GM10266 (cell line): ENCODE results near the gene AKNAD1.

Experiments
- DNase-seq: peaks from one replicate; pipeline ENCODE4 v3.0.0; 2012; ENCODE audit errors: extremely low spot score
- TF ChIP-seq, protein P1 (sequence below): IDR thresholded peaks from 2 replicates; pipeline ENCODE4 v1.5.1; 2012; ENCODE audit warnings: mild to moderate bottlenecking, low read depth; ENCODE audit not compliant: control insufficient read depth, insufficient read depth; ENCODE audit errors: missing control alignments

AKNAD1 gene

DNA sequence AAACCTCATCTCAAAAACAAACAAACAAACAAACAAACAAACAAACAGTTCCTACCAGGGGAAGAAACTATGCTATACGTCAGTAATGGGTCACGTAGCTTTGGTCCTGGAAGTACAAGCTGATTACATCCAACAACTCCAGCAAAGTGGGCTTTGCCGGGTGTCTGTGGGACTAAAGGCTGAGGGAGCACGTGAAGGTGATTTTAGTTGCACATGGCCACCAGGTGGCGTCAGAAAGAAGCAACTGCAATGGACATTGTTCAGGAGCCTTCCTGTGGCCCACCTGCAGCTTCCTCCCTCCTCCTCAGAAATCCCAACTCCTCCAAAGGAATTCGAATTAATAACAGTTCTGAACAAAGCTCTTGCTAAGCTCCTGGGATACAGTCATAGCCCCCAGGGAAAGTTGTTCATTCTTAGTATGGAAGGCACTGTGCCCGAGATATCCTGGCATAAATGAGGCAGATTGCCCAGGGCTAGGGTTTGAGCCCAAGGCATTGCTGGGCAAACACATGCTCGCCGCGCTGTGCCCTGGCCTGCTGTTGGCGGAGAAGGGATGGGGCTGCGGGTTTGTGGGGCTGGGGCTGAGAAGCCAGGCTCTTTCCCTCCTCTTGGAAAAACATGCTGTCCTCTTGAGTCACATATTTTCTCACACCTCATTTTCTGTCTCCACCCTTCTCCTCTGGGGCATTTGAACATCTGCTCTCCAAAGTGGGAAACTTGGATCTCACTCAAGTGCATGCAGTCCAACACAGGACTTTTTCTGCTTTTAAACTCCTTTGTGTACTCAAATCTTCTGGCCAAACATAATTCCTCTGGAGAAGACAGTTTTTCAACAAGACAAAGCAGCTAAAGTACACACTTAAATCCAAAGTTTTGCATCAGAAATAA is 28.6 kb downstream of the AKNAD1 start:
- TF ChIP-seq, protein P1, sequence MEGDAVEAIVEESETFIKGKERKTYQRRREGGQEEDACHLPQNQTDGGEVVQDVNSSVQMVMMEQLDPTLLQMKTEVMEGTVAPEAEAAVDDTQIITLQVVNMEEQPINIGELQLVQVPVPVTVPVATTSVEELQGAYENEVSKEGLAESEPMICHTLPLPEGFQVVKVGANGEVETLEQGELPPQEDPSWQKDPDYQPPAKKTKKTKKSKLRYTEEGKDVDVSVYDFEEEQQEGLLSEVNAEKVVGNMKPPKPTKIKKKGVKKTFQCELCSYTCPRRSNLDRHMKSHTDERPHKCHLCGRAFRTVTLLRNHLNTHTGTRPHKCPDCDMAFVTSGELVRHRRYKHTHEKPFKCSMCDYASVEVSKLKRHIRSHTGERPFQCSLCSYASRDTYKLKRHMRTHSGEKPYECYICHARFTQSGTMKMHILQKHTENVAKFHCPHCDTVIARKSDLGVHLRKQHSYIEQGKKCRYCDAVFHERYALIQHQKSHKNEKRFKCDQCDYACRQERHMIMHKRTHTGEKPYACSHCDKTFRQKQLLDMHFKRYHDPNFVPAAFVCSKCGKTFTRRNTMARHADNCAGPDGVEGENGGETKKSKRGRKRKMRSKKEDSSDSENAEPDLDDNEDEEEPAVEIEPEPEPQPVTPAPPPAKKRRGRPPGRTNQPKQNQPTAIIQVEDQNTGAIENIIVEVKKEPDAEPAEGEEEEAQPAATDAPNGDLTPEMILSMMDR: peak; percentile 81
- DNase-seq: peak; percentile 76

DNA sequence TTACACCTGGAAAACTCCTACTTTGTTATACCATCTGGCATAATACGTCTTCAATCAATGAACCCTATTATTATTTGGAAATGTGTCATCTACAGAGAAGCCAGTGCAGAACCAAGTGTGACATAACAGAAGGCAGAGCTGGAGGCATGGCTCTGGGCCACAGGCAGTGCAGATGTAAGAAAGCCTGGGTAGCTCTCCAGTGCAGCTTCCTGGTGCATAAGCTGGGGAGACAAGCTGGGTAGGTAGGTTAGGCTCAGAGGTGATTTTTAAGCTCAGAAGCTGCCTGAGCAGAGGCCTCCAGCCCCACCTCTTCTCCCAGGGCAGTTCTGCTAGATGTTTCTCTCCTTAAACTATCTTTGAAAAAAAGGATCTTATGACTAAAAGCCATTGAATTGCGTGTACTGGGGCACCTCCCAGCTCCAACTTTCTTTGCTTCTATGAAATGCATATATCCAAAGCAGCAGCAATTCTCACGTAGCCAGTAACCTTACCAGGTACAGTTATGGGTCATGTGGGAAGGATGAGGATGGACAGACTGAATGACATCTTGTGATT is 30.7 kb downstream of the AKNAD1 start:
- DNase-seq: no peak
- TF ChIP-seq, protein P1: no peak

DNA sequence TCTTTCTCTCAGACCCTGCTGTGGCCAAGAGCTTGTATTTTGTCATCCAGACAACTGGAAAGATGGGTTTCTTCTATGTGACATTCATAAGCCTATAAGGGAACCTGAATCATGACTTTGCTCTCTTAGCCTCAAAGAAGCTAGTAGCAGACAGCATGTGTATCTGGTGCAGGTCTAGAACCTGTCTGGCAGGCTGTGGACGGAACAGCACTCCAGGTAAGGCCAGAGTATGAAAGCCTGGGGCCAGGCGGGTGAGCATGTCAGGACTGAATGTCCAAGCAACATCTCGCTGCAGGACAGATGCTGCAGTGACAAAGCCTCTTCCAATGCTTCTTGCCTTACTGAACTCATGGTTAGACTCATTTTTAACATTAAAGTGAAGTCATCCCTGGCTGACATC is 32.8 kb downstream of the AKNAD1 start:
- DNase-seq: no peak
- TF ChIP-seq, protein P1: no peak

DNA sequence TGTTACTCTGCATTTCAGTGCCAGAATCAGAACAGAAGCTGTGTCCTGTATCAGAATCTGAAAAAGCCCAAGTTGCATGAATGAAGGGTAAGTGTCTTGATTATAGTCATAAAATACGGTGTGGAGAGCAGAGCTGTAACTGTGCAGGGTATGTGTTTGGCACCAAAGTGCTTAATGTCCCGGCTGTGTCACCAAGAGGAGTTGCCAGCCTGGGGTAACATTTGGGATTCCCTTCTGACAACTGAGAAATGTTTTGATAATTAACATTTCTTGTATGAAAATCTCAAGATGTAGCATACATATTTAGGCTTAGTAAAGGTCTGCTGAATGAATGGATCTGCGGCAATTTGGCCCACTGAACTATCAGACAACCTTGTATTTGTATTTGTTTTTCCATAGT is 33.3 kb downstream of the AKNAD1 start:
- DNase-seq: no peak
- TF ChIP-seq, protein P1: no peak

DNA sequence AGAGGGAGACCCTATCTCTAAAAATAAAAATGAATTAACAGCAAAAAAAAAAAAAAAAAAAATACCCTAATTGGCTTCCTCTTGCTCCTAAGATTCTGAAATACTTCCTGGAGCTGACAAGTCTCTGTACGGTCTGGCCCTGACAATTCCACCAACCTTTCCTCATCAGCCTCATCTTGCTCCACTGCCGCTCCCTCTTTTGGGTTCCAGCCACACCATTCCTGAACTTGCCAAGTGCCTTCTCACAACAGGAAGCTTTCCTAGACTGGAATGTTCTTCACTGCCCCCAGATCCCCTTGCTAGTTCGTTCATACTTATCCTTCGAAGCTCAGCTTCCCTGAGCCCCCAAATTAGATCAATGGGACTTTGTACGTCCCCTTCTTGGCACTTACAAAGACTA is 37.0 kb downstream of the AKNAD1 start:
- no peak for DNase-seq

DNA sequence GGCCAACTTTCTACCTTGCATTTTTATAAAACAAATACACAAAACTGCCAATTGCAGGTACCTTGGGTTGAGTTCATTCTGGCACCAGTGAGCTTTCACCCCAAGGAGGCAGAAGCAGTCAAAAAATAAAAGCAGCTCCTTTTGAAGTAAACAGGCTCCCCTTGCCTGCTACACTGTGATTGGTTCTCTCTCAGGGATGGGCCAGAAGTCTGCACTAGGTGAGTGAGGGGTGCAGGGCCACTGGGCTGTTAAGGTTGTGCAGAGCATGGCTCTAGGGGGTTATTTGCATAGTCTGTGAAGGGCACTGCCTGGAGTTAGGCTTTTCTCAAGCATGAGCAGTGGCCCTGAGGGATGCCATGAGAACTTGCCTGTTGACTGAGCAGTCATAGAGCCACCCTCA is 39.1 kb downstream of the AKNAD1 start:
- no peak for DNase-seq
- TF ChIP-seq, protein P1: no peak

More for the DNA sequence above, 37.0 kb downstream of the AKNAD1 start:
- TF ChIP-seq, protein P1: no peak

DNA sequence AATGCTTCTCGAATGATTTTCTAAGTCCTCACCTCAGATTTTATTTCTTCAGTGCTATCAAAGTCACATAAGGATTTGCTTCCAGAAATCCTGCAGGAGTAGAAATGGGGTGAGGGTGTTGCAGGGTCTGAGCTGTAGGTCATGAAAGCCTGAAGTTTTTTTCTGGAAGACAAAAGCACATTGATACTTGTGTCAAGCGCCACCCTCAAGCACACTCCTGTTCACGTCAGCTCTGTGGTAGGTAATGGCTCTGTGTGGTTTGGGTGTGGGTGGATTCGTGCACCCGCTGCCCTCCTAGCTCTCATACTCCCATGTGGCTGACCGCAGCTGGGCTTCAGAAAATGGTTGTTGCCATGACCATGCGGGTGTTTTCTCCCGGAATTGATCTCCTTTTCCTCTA is 39.9 kb downstream of the AKNAD1 start:
- TF ChIP-seq, protein P1: no peak
- no peak for DNase-seq
